Gastroesophageal sphincter (tissue), 4 donors: ENCODE data around the gene CHD6. TPM values are rescaled to one million over a fixed set of nuclear protein-coding genes. Genes with fewer than 3 reads are reported as not detected.

Source experiments
- ATAC-seq: fragments of 150-250 bp; one replicate; pipeline ENCODE4 v1.9.1; 2016; ENCODE audit warnings: mild to moderate bottlenecking, moderate library complexity
- H3K27ac ChIP-seq, 4 donors: fragments of 200-600 bp; sonication (generic) in 3 of 4; 1 replicate in 3 of 4; 2 replicates in 1 of 4; pipeline ENCODE4 v1.5.1; 2016 to 2019
- H3K27me3 ChIP-seq: fragments of 200-600 bp; sonication (generic); one replicate; pipeline ENCODE4 v1.5.1; 2019
- H3K36me3 ChIP-seq, 2 donors: fragments of 200-600 bp; sonication (generic); one replicate each; pipeline ENCODE4 v1.5.1; 2019; ENCODE audit warnings: control low read depth in 1 of 2
- H3K4me1 ChIP-seq, 3 donors: fragments of 200-600 bp; sonication (generic); 1 replicate in 2 of 3; 2 replicates in 1 of 3; pipeline ENCODE4 v1.5.1; 2016 to 2019; ENCODE audit warnings: control low read depth in 2 of 3
- H3K4me3 ChIP-seq, 2 donors: fragments of 200-600 bp; sonication (generic); one replicate each; pipeline ENCODE4 v1.5.1; 2019; ENCODE audit warnings: mild to moderate bottlenecking in 1 of 2, moderate library complexity in 1 of 2
- H3K9me3 ChIP-seq, 3 donors: fragments of 200-600 bp; sonication (generic); one replicate each; pipeline ENCODE4 v1.5.1; 2017 to 2019; ENCODE audit warnings: control low read depth in 2 of 3
- EP300 ChIP-seq: sonication (generic); formaldehyde crosslinking; IDR thresholded peaks from one replicate; pipeline ENCODE4 v1.6.1; 2017; ENCODE audit warnings: antibody characterized with exemption, mild to moderate bottlenecking
- POLR2A ChIP-seq, 2 donors: fragments of 450-650 bp; IDR thresholded peaks; one replicate each; pipeline ENCODE4 v1.6.1; 2017; ENCODE audit warnings: antibody characterized with exemption in 2 of 2, mild to moderate bottlenecking in 2 of 2, moderate library complexity in 1 of 2
- POLR2AphosphoS5 ChIP-seq: sonication (generic); formaldehyde crosslinking; IDR thresholded peaks from one replicate; pipeline ENCODE4 v1.6.1; 2017; ENCODE audit warnings: antibody characterized with exemption
- whole genome bisulfite sequencing, 2 donors: methylation state at CpG; one replicate each; pipeline ENCODE4 v1.1.5; 2018; ENCODE audit warnings: low coverage in 1 of 2; 5-methylcytosine and 5-hydroxymethylcytosine counted together
- total RNA-seq, 4 donors: library from RNA; depleted of rRNA; stranded (reverse); fragments of >200 nt; gene quantifications; one replicate each; pipeline ENCODE4 v1.1.0, GENCODE V29; 2016
- TF ChIP-seq, protein P1 (sequence below), 4 experiments: fragments of 200-600 bp in 2 of 4; fragments of 450-650 bp in 2 of 4; sonication (generic) in 1 of 4; IDR thresholded peaks; one replicate each; pipeline ENCODE4 v1.5.1; 2017 to 2019; ENCODE audit warnings: antibody characterized with exemption in 4 of 4, mild to moderate bottlenecking in 2 of 4, moderate library complexity in 2 of 4

The CHD6 gene
- total RNA-seq, 4 donors from 2014 or later = 37.4 to 58.3 (median 40.4) TPM

DNA sequence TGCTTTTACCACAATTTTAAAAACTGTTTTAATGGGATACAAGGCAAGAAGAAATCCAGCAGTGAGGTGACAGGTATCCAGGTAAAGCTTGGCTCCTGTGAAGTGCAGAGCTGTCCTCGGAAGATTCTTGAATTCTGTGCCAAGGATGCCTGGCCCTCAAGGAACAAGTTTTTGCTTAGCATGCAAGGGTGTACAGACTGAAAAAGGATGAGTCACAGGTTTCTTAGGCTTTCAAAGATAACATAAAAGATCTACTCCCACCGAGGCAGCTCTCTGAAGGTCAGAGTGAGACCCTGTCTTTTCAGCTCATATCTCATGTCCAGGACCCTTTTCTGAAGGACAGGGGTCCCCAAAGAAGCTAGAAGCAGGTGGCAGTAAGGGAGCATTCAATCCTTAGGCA lies 83.3 kb downstream of the CHD6 start:
- no peak for ATAC-seq
- Histone ChIP-seq H3K36me3 (peaks cover 0 to 32% of the 10 kb centered on the region in 2 donors), H3K4me3 (no peak overlapping the region), H3K27ac (no peak overlapping the region), H3K9me3 (peaks cover 0 to 5% (median 0%) of the 10 kb centered on the region in 3 donors), H3K4me1 (no peaks in the 10 kb centered on the region), H3K27me3 (no peaks in the 10 kb centered on the region)
- TF ChIP-seq EP300 (no peak), POLR2AphosphoS5 (no peak), POLR2A (IDR thresholded peaks at IDR 0.05) (no peak)
- TF ChIP-seq, protein P1, sequence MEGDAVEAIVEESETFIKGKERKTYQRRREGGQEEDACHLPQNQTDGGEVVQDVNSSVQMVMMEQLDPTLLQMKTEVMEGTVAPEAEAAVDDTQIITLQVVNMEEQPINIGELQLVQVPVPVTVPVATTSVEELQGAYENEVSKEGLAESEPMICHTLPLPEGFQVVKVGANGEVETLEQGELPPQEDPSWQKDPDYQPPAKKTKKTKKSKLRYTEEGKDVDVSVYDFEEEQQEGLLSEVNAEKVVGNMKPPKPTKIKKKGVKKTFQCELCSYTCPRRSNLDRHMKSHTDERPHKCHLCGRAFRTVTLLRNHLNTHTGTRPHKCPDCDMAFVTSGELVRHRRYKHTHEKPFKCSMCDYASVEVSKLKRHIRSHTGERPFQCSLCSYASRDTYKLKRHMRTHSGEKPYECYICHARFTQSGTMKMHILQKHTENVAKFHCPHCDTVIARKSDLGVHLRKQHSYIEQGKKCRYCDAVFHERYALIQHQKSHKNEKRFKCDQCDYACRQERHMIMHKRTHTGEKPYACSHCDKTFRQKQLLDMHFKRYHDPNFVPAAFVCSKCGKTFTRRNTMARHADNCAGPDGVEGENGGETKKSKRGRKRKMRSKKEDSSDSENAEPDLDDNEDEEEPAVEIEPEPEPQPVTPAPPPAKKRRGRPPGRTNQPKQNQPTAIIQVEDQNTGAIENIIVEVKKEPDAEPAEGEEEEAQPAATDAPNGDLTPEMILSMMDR (IDR thresholded peaks at IDR 0.05) = no peak
- WGBS, 2 donors = 47 to 91% methylated on average over 1 to 2 of the region's 2 CpGs

- Histone ChIP-seq H3K4me1 (no peaks in the 10 kb centered on the region), H3K36me3 (peaks cover 0 to 32% of the 10 kb centered on the region in 2 donors), H3K9me3 (peaks cover 0 to 5% (median 0%) of the 10 kb centered on the region in 3 donors), H3K27ac (no peak overlapping the region), H3K27me3 (no peaks in the 10 kb centered on the region), H3K4me3 (no peak overlapping the region)
- TF ChIP-seq, protein P1 (IDR thresholded peaks at IDR 0.05) = no peak
- TF ChIP-seq EP300 (no peak), POLR2A (IDR thresholded peaks at IDR 0.05) (no peak), POLR2AphosphoS5 (no peak)
- no peak for ATAC-seq
These were observed 84.0 kb downstream of the CHD6 start for GRCh38 chr20:41534170-41534569.

DNA sequence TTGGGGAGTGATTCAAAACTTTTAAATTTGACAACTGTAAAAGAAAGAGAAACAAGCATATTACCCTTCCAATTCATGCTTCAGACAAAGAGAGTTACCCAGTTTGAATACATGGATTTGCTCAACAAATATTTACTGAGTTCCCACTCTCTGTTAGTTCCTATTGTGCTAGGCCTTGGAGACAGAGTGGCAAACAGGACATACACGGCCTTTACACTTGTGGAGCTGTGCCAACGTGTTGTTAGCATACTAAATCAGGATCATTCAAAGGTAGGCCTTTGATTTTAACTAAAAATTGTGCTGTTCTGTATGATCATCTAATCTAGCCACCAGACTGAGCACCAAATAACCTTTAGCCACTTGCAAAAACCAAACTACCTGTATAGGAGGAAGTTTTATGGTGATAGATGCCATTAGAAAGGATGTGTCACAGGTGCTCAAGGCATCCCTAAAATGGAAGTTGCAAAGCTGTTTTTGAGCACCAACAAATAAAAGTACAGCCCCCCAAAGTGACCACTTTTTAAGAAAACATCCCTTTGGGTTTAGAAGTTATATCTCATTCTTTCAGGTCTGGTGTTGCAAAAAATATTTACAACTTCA lies 84.5 kb downstream of the CHD6 start:
- H3K4me3 ChIP-seq = no peak overlapping the region
- ATAC-seq = no peak
- no peaks in the 10 kb centered on the region for H3K27me3 ChIP-seq
- peaks cover 0 to 5% (median 0%) of the 10 kb centered on the region in 3 donors for H3K9me3 ChIP-seq
- peaks cover 0 to 27% of the 10 kb centered on the region in 2 donors for H3K36me3 ChIP-seq
- WGBS, 2 donors = 69 to 82% methylated on average over 2 of the region's 2 CpGs
- H3K4me1 ChIP-seq = no peaks in the 10 kb centered on the region
- no peak for TF ChIP-seq POLR2AphosphoS5
- TF ChIP-seq, protein P1 (IDR thresholded peaks at IDR 0.05) = no peak
- TF ChIP-seq EP300 = no peak
- TF ChIP-seq POLR2A (IDR thresholded peaks at IDR 0.05) = no peak
- no peak overlapping the region for H3K27ac ChIP-seq

GRCh38 chr20:41532935-41533334 lies 85.2 kb downstream of the CHD6 start:
- no peak for ATAC-seq
- WGBS, 2 donors = 88 to 97% methylated on average over 6 to 10 of the region's 11 CpGs
- Histone ChIP-seq H3K27me3 (no peaks in the 10 kb centered on the region), H3K36me3 (peaks cover 0 to 27% of the 10 kb centered on the region in 2 donors), H3K27ac (no peak overlapping the region), H3K4me1 (no peaks in the 10 kb centered on the region), H3K4me3 (no peak overlapping the region), H3K9me3 (peaks cover 0 to 1% (median 0%) of the 10 kb centered on the region in 3 donors)
- TF ChIP-seq, protein P1 (IDR thresholded peaks at IDR 0.05) = no peak
- TF ChIP-seq POLR2A (IDR thresholded peaks at IDR 0.05) = no peak
- no peak for TF ChIP-seq POLR2AphosphoS5
- TF ChIP-seq EP300 = no peak
